RPMI7951 (cell line): ENCODE data around the gene C2CD4A. TPM values are rescaled to one million over a fixed set of nuclear protein-coding genes. Genes with fewer than 3 reads are reported as not detected.
"Not testable (repeated sequence)": the region's sequence is repeated elsewhere in the genome, so short reads cannot be mapped to it uniquely, and the experiment has no call there.

Experiments
- DNase-seq: peaks from one replicate; pipeline ENCODE4 v3.0.0-alpha.2; 2012; ENCODE audit warnings: low read depth
- total RNA-seq: library from RNA; depleted of rRNA; stranded (reverse); fragments of >200 nt; shearing (Covaris generic); gene quantifications from 2 replicates; pipeline ENCODE4 v1.2.3, GENCODE V29; 2014; rRNA removed

Gene C2CD4A
- not detected in 2 replicates for total RNA-seq

GRCh38 chr15:62066663-62067447 lies at the start of gene C2CD4A:
TSS of gene C2CD4A (plus strand) at chr15:62066977. CDS start at chr15:62067614, 637 bp downstream.
- no peak for DNase-seq

- DNase-seq: peak; percentile 19
Measured at GRCh38 chr15:62020576-62021160, 46.1 kb upstream of the C2CD4A start.

GRCh38 chr15:62021991-62022600 lies 44.7 kb upstream of the C2CD4A start:
- peak; percentile 17 for DNase-seq

- DNase-seq: no peak
Measured at GRCh38 chr15:62026487-62027262, 40.1 kb upstream of the C2CD4A start.

GRCh38 chr15:62027263-62027565 lies 39.6 kb upstream of the C2CD4A start:
- DNase-seq: no peak

GRCh38 chr15:62027916-62028315 lies 38.9 kb upstream of the C2CD4A start:
- no peak for DNase-seq

- peak; percentile 62 for DNase-seq
Measured at GRCh38 chr15:62035256-62035924, 31.4 kb upstream of the C2CD4A start.

GRCh38 chr15:62046078-62046743 lies 20.6 kb upstream of the C2CD4A start:
- no peak for DNase-seq

GRCh38 chr15:62047282-62047827 lies 19.4 kb upstream of the C2CD4A start:
- no peak for DNase-seq

GRCh38 chr15:62048254-62048653 lies 18.5 kb upstream of the C2CD4A start:
- DNase-seq: not testable (repeated sequence)

- DNase-seq: no peak
Measured at GRCh38 chr15:62050115-62050514, 16.7 kb upstream of the C2CD4A start.

- DNase-seq: no peak
Measured at GRCh38 chr15:62051166-62051565, 15.6 kb upstream of the C2CD4A start.

GRCh38 chr15:62052713-62053112 lies 14.1 kb upstream of the C2CD4A start:
- DNase-seq: no peak

- no peak for DNase-seq
Measured at GRCh38 chr15:62053439-62054085, 13.2 kb upstream of the C2CD4A start.

- DNase-seq: no peak
Measured at GRCh38 chr15:62054979-62055378, 11.8 kb upstream of the C2CD4A start.

- DNase-seq: no peak
Measured at GRCh38 chr15:62057341-62057980, 9.3 kb upstream of the C2CD4A start.

- no peak for DNase-seq
Measured at GRCh38 chr15:62058327-62059028, 8.3 kb upstream of the C2CD4A start.

- DNase-seq: peak; percentile 20
Measured at GRCh38 chr15:62059108-62059815, 7.5 kb upstream of the C2CD4A start.

GRCh38 chr15:62059816-62060112 lies 7.0 kb upstream of the C2CD4A start:
- DNase-seq: peak; percentile 81
